ENCODE data around the gene COL11A1.

The COL11A1 gene

GRCh38 chr1:103025858-103026409 lies 82.4 kb downstream of the COL11A1 start:
- Histone ChIP-seq H3K4me3 (ENCODE audit: low read depth, low read length) (no peak overlapping the region), H2BK12ac (ENCODE audit: low read length) (no peak overlapping the region), H3K23ac (ENCODE audit: low read length) (no peak overlapping the region), H2AK5ac (ENCODE audit: low read length) (no peak overlapping the region), H4K91ac (ENCODE audit: low read depth, low read length) (no peak overlapping the region), H3K4me1 (ENCODE audit: control insufficient read depth in 1 of 2, insufficient read depth in 2 of 2, low read length in 2 of 2) (no peaks in the 10 kb centered on the region), H3K27me3 (ENCODE audit: insufficient read depth, low read length) (no peaks in the 10 kb centered on the region), H3K14ac (ENCODE audit: low read length) (no peak overlapping the region), H3K4me2 (ENCODE audit: low read length) (no peak overlapping the region), H3K4ac (ENCODE audit: low read depth, low read length) (no peak overlapping the region), H3K36me3 (ENCODE audit: control insufficient read depth in 1 of 2, insufficient read depth in 2 of 2, low read length in 2 of 2) (peaks cover 0 to 3% of the 10 kb centered on the region in 2 experiments), H3K79me2 (ENCODE audit: control insufficient read depth, insufficient read depth, low read length, poor library complexity) (no peaks in the 10 kb centered on the region), H3K18ac (ENCODE audit: low read length) (no peak overlapping the region), H2AFZ (ENCODE audit: insufficient read depth, low read length, poor library complexity) (no peak overlapping the region), H2BK120ac (ENCODE audit: insufficient read depth, low read length, poor library complexity) (no peak overlapping the region), H3K27ac (ENCODE audit: low read depth, low read length) (no peak overlapping the region), H3K9me3 (ENCODE audit: insufficient read depth, low read depth, low read length) (no peaks in the 10 kb centered on the region), H3K79me1 (ENCODE audit: low read length) (no peaks in the 10 kb centered on the region), H3K9ac (ENCODE audit: low read length) (no peak overlapping the region), H2BK5ac (ENCODE audit: low read depth, low read length, poor library complexity) (no peak overlapping the region), H4K8ac (ENCODE audit: low read depth, low read length) (no peak overlapping the region), H4K12ac (ENCODE audit: low read depth, low read length) (no peak overlapping the region)
- WGBS (ENCODE audit: extremely low coverage, insufficient coverage, insufficient read length): no CpG with 5 or more reads among the region's 5 CpGs
- DNase-seq: no peak

GRCh38 chr1:103024051-103024450 lies 84.3 kb downstream of the COL11A1 start:
- Histone ChIP-seq H3K23ac (ENCODE audit: low read length) (no peak overlapping the region), H3K4me2 (ENCODE audit: low read length) (no peak overlapping the region), H2BK120ac (ENCODE audit: insufficient read depth, low read length, poor library complexity) (no peak overlapping the region), H3K9me3 (ENCODE audit: insufficient read depth, low read depth, low read length) (no peaks in the 10 kb centered on the region), H3K4me1 (ENCODE audit: control insufficient read depth in 1 of 2, insufficient read depth in 2 of 2, low read length in 2 of 2) (no peaks in the 10 kb centered on the region), H2BK12ac (ENCODE audit: low read length) (no peak overlapping the region), H3K27ac (ENCODE audit: low read depth, low read length) (no peak overlapping the region), H3K79me1 (ENCODE audit: low read length) (no peaks in the 10 kb centered on the region), H3K14ac (ENCODE audit: low read length) (no peak overlapping the region), H3K36me3 (ENCODE audit: control insufficient read depth in 1 of 2, insufficient read depth in 2 of 2, low read length in 2 of 2) (peaks cover 0 to 3% of the 10 kb centered on the region in 2 experiments), H2AFZ (ENCODE audit: insufficient read depth, low read length, poor library complexity) (no peak overlapping the region), H3K4me3 (ENCODE audit: low read depth, low read length) (no peak overlapping the region), H3K27me3 (ENCODE audit: insufficient read depth, low read length) (no peaks in the 10 kb centered on the region), H4K8ac (ENCODE audit: low read depth, low read length) (no peak overlapping the region), H4K12ac (ENCODE audit: low read depth, low read length) (no peak overlapping the region), H3K79me2 (ENCODE audit: control insufficient read depth, insufficient read depth, low read length, poor library complexity) (no peaks in the 10 kb centered on the region), H3K4ac (ENCODE audit: low read depth, low read length) (no peak overlapping the region), H2AK5ac (ENCODE audit: low read length) (no peak overlapping the region), H2BK5ac (ENCODE audit: low read depth, low read length, poor library complexity) (no peak overlapping the region), H3K18ac (ENCODE audit: low read length) (no peak overlapping the region), H3K9ac (ENCODE audit: low read length) (no peak overlapping the region), H4K91ac (ENCODE audit: low read depth, low read length) (no peak overlapping the region)
- no peak for DNase-seq
- WGBS (ENCODE audit: extremely low coverage, insufficient coverage, insufficient read length): no CpG with 5 or more reads among the region's 1 CpG

GRCh38 chr1:103002005-103002404 lies 106.3 kb downstream of the COL11A1 start:
- no peak overlapping the region for H4K12ac ChIP-seq (ENCODE audit: low read depth, low read length)
- H3K4me3 ChIP-seq (ENCODE audit: low read depth, low read length): no peak overlapping the region
- H3K18ac ChIP-seq (ENCODE audit: low read length): no peak overlapping the region
- H3K4ac ChIP-seq (ENCODE audit: low read depth, low read length): no peak overlapping the region
- H2BK12ac ChIP-seq (ENCODE audit: low read length): no peak overlapping the region
- no peak overlapping the region for H4K91ac ChIP-seq (ENCODE audit: low read depth, low read length)
- no peak overlapping the region for H4K8ac ChIP-seq (ENCODE audit: low read depth, low read length)
- no peaks in the 10 kb centered on the region for H3K9me3 ChIP-seq (ENCODE audit: insufficient read depth, low read depth, low read length)
- no peaks in the 10 kb centered on the region for H3K79me1 ChIP-seq (ENCODE audit: low read length)
- WGBS (ENCODE audit: extremely low coverage, insufficient coverage, insufficient read length): no CpG with 5 or more reads among the region's 3 CpGs
- H3K9ac ChIP-seq (ENCODE audit: low read length): no peak overlapping the region
- no peaks in the 10 kb centered on the region for H3K4me1 ChIP-seq (ENCODE audit: control insufficient read depth in 1 of 2, insufficient read depth in 2 of 2, low read length in 2 of 2)
- H2BK5ac ChIP-seq (ENCODE audit: low read depth, low read length, poor library complexity): no peak overlapping the region
- no peak overlapping the region for H3K27ac ChIP-seq (ENCODE audit: low read depth, low read length)
- no peak overlapping the region for H2AFZ ChIP-seq (ENCODE audit: insufficient read depth, low read length, poor library complexity)
- no peak overlapping the region for H2AK5ac ChIP-seq (ENCODE audit: low read length)
- DNase-seq: no peak
- H3K27me3 ChIP-seq (ENCODE audit: insufficient read depth, low read length): no peaks in the 10 kb centered on the region
- no peaks in the 10 kb centered on the region for H3K79me2 ChIP-seq (ENCODE audit: control insufficient read depth, insufficient read depth, low read length, poor library complexity)
- H3K4me2 ChIP-seq (ENCODE audit: low read length): no peak overlapping the region
- no peaks in the 10 kb centered on the region for H3K36me3 ChIP-seq (ENCODE audit: control insufficient read depth in 1 of 2, insufficient read depth in 2 of 2, low read length in 2 of 2)
- no peak overlapping the region for H3K14ac ChIP-seq (ENCODE audit: low read length)
- H2BK120ac ChIP-seq (ENCODE audit: insufficient read depth, low read length, poor library complexity): no peak overlapping the region
- no peak overlapping the region for H3K23ac ChIP-seq (ENCODE audit: low read length)

- Histone ChIP-seq H2BK120ac (ENCODE audit: insufficient read depth, low read length, poor library complexity) (no peak overlapping the region), H2AFZ (ENCODE audit: insufficient read depth, low read length, poor library complexity) (no peak overlapping the region), H3K18ac (ENCODE audit: low read length) (no peak overlapping the region), H3K23ac (ENCODE audit: low read length) (no peak overlapping the region), H2AK5ac (ENCODE audit: low read length) (no peak overlapping the region), H3K14ac (ENCODE audit: low read length) (no peak overlapping the region), H3K4me3 (ENCODE audit: low read depth, low read length) (no peak overlapping the region), H3K4ac (ENCODE audit: low read depth, low read length) (no peak overlapping the region), H3K27ac (ENCODE audit: low read depth, low read length) (no peak overlapping the region), H3K4me1 (ENCODE audit: control insufficient read depth in 1 of 2, insufficient read depth in 2 of 2, low read length in 2 of 2) (no peaks in the 10 kb centered on the region), H3K4me2 (ENCODE audit: low read length) (no peak overlapping the region), H4K91ac (ENCODE audit: low read depth, low read length) (no peak overlapping the region), H3K79me1 (ENCODE audit: low read length) (no peaks in the 10 kb centered on the region), H3K9ac (ENCODE audit: low read length) (no peak overlapping the region), H2BK12ac (ENCODE audit: low read length) (no peak overlapping the region), H3K9me3 (ENCODE audit: insufficient read depth, low read depth, low read length) (no peaks in the 10 kb centered on the region), H4K8ac (ENCODE audit: low read depth, low read length) (no peak overlapping the region), H3K36me3 (ENCODE audit: control insufficient read depth in 1 of 2, insufficient read depth in 2 of 2, low read length in 2 of 2) (peaks cover 0 to 2% of the 10 kb centered on the region in 2 experiments), H3K79me2 (ENCODE audit: control insufficient read depth, insufficient read depth, low read length, poor library complexity) (no peaks in the 10 kb centered on the region), H4K12ac (ENCODE audit: low read depth, low read length) (no peak overlapping the region), H2BK5ac (ENCODE audit: low read depth, low read length, poor library complexity) (no peak overlapping the region), H3K27me3 (ENCODE audit: insufficient read depth, low read length) (no peaks in the 10 kb centered on the region)
- no CpG with 5 or more reads among the region's 6 CpGs for WGBS (ENCODE audit: extremely low coverage, insufficient coverage, insufficient read length)
- DNase-seq: no peak
Measured at GRCh38 chr1:102978874-102979273, 129.4 kb downstream of the COL11A1 start.

Measured in trophoblast cell (in vitro differentiated cells and primary cell).